IPS DF 6.9 (cell line): Measurements from ENCODE around the gene RBM38.

Experiments used
- DNase-seq: peaks from one replicate; pipeline ENCODE4 v3.0.0-alpha.2; 2013; ENCODE audit warnings: low read depth, low spot score
- H3K27ac ChIP-seq: one replicate; pipeline ENCODE4 v1.5.1; 2013; ENCODE audit warnings: low read length, control low read depth
- H3K27me3 ChIP-seq: 2 replicates; pipeline ENCODE4 v1.6.1; 2013; ENCODE audit warnings: mild to moderate bottlenecking, low read length; ENCODE audit not compliant: control insufficient read depth, insufficient read depth
- H3K36me3 ChIP-seq: 2 replicates; pipeline ENCODE4 v1.6.1; 2013; ENCODE audit warnings: low read length; ENCODE audit not compliant: control insufficient read depth, insufficient read depth
- H3K4me1 ChIP-seq: 2 replicates; pipeline ENCODE4 v1.6.1; 2013; ENCODE audit warnings: low read length; ENCODE audit not compliant: control insufficient read depth, insufficient read depth
- H3K4me3 ChIP-seq: 2 replicates; pipeline ENCODE4 v1.5.1; 2013; ENCODE audit warnings: mild to moderate bottlenecking, low read length
- H3K9me3 ChIP-seq: 2 replicates; pipeline ENCODE4 v1.6.1; 2013; ENCODE audit warnings: low read length, inconsistent platforms; ENCODE audit not compliant: control insufficient read depth, insufficient read depth
- WGBS: extraction: QIAGEN DNeasy Blood & Tissue Kit; methylation state at CpG from one replicate; pipeline ENCODE4 v1.1.7; 2013; ENCODE audit warnings: mixed read lengths, missing lambda C conversion rate; ENCODE audit not compliant: insufficient read length, insufficient coverage; 5-methylcytosine and 5-hydroxymethylcytosine counted together

The RBM38 gene

DNA sequence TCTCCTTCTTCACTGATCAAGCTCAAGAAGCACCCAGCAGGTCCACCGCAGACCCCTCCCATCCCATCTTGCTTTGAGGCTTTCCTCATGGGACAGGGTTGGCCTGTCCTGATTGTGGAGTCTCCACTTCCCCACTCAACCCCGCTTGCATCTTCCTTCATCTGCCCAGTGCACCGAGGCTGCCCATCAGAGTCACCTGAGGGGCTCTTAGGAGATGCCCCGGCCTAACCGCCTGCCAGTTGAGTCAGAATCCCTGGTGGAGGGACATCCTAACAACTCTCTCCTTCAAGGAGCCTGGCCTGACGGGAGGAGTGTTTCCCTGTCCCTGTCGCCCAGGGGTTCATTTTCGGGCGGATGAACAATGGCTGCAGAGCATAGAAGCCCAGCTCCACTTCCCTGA, 46.1 kb downstream of the RBM38 start:
- Histone ChIP-seq H3K27me3 (no peaks in the 10 kb centered on the region), H3K36me3 (no peaks in the 10 kb centered on the region), H3K4me1 (peaks cover 1% of the 10 kb centered on the region; the same call in 1 of the 2 replicates), H3K4me3 (no peak overlapping the region), H3K27ac (no peak overlapping the region), H3K9me3 (no peaks in the 10 kb centered on the region)
- WGBS = no CpG with 5 or more reads among the region's 9 CpGs
- no peak for DNase-seq

DNA sequence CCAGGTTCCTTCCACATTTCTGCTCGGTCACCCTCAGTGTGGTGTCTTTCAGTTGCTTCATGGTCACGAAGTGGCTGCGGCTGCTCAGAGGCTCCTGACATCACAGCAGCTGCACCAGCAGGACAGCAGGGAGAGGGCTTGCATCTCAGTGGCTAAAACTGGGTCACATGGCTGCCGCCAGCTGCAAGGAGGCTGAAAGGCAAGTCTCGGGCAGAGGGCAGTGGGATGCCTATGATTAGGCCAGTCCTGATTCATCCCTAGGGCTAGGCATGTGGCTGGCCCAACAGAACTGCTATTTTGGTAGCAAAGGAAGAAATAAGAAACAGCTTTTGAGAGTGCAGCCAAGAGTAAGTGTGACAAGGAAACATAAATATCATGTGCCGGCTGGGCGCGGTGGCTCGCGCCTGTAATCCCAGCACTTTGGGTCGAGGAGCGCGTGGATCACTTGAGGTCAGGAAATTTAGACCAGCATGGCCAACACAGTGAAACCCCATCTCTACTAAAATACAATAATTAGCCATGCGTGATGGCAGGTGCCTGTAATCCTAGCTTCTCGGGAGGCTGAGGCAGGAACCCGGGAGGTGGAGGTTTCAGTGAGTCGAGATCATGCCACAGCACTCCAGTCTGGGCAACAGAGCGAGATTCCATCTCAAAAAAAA, 46.6 kb downstream of the RBM38 start:
- H3K4me1 ChIP-seq = peaks cover 1% of the 10 kb centered on the region; the same call in 1 of the 2 replicates
- WGBS = no CpG with 5 or more reads among the region's 18 CpGs
- no peaks in the 10 kb centered on the region for H3K9me3 ChIP-seq
- H3K36me3 ChIP-seq = no peaks in the 10 kb centered on the region
- DNase-seq = no peak
- no peak overlapping the region for H3K4me3 ChIP-seq
- no peak overlapping the region for H3K27ac ChIP-seq
- no peaks in the 10 kb centered on the region for H3K27me3 ChIP-seq

DNA sequence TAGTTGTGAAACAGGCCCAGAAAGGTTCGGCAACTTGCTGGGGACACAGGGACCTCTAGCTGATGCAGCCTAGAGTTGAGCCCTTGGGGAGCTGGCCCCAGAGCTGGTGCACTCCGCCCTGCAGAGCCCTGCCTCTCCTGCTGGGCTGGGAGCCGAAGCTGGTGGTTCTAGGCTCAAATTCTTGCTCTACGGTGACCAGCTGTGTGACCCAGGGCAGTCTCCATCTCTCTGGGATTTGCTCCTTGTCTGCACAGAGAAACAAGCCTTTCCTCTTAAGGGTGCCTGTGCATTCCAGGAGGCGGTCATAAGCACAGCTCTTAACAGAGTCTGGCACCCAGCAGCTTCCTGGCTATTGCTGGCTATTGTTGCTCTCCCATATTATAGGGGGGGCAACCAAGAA, 47.4 kb downstream of the RBM38 start:
- WGBS = no CpG with 5 or more reads among the region's 5 CpGs
- no peak overlapping the region for H3K4me3 ChIP-seq
- no peaks in the 10 kb centered on the region for H3K36me3 ChIP-seq
- no peak overlapping the region for H3K27ac ChIP-seq
- no peaks in the 10 kb centered on the region for H3K27me3 ChIP-seq
- no peaks in the 10 kb centered on the region for H3K9me3 ChIP-seq
- peaks cover 1% of the 10 kb centered on the region; the same call in 1 of the 2 replicates for H3K4me1 ChIP-seq
- DNase-seq = no peak

DNA sequence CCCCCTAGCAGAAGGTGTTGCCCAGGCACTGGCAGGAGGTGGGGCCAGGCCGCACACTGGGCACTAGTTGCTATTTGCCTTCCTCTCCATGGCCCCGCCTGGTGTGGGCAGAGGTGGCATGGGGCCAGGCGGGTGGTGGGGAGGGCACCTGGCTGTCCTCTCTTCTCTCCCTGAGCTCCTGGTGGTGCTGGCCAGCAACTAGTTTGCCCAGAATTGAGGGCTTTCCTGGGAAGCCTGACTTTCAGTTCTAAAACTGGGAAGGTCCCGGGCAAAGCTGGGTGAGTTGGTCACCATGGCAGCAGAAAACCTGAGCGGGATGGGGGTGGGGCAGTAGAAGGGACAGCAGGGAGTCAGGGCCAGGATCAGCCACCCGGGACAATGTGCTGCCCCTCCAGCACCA, 48.2 kb downstream of the RBM38 start:
- Histone ChIP-seq H3K27me3 (no peaks in the 10 kb centered on the region), H3K36me3 (no peaks in the 10 kb centered on the region), H3K9me3 (no peaks in the 10 kb centered on the region), H3K27ac (no peak overlapping the region), H3K4me1 (peaks cover 1% of the 10 kb centered on the region; the same call in 1 of the 2 replicates), H3K4me3 (no peak overlapping the region)
- no peak for DNase-seq
- no CpG with 5 or more reads among the region's 6 CpGs for WGBS

DNA sequence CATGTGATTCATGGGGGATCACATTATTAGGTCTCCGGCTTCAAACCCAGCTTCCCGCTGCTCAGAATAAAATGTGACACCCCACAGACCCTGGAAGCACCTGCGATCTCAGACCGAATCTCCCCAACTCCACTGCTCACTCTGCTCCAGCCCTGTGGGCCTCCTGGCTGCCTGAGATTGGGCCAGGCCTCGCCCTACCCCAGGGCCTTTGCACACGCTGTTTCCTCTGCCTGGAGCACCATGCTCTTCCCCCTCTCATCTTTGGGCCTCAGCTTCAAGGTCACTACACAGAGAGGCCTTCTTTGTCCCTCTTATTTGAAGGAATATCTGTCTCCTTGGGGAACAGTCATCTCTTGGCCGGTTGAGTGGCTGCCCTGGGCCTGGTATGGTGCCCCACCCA, 48.8 kb downstream of the RBM38 start:
- no peaks in the 10 kb centered on the region for H3K36me3 ChIP-seq
- peaks cover 1% of the 10 kb centered on the region; the same call in 1 of the 2 replicates for H3K4me1 ChIP-seq
- no peaks in the 10 kb centered on the region for H3K9me3 ChIP-seq
- H3K27ac ChIP-seq = no peak overlapping the region
- no CpG with 5 or more reads among the region's 7 CpGs for WGBS
- DNase-seq = no peak
- H3K4me3 ChIP-seq = no peak overlapping the region
- no peaks in the 10 kb centered on the region for H3K27me3 ChIP-seq

DNA sequence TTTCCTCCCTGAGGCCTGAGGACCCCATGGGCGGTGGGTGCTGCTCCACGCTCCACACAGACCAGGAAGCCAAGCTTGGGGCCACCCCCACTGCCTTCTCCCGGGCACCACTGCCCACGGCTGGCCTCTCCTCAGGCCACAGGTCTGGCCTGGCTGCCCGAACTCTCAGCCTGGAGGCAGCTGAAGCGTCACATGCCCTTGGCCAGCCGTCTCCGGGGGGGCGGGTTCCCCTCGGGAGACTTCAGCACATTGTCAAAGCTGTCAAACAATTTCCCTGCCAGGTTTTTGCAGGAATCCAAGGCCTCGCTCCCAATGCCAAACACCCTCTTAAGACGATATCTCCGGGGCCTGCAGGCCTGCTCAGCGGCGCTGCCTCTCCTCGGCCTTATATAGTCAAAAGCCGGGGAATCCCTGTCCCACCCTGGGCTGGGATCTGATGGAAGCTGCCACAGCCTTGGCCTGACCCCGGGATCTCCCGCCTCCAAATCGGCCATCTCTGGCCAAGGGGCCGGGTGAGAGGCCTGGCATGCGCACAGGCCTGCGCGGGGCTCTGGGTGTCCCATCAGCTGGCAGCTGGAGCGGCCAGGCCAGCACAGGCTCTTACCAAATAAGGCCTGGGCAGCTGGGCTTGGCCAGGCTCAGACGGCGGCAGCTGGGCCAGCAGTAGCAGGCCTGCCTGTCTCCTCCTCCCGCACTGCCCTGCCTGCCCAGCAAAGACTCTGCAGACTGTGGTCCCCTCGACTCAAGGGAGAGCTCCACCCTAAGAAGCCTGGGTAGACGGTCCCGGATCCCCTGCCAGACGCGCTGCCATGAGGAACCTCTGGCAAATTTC, 49.7 kb downstream of the RBM38 start:
- no CpG with 5 or more reads among the region's 33 CpGs for WGBS
- no peak overlapping the region for H3K27ac ChIP-seq
- no peaks in the 10 kb centered on the region for H3K27me3 ChIP-seq
- H3K4me3 ChIP-seq = no peak overlapping the region; the same call in 1 of the 2 replicates
- no peaks in the 10 kb centered on the region; the same call in 1 of the 2 replicates for H3K4me1 ChIP-seq
- H3K36me3 ChIP-seq = no peaks in the 10 kb centered on the region
- no peaks in the 10 kb centered on the region for H3K9me3 ChIP-seq
- DNase-seq = no peak

DNA sequence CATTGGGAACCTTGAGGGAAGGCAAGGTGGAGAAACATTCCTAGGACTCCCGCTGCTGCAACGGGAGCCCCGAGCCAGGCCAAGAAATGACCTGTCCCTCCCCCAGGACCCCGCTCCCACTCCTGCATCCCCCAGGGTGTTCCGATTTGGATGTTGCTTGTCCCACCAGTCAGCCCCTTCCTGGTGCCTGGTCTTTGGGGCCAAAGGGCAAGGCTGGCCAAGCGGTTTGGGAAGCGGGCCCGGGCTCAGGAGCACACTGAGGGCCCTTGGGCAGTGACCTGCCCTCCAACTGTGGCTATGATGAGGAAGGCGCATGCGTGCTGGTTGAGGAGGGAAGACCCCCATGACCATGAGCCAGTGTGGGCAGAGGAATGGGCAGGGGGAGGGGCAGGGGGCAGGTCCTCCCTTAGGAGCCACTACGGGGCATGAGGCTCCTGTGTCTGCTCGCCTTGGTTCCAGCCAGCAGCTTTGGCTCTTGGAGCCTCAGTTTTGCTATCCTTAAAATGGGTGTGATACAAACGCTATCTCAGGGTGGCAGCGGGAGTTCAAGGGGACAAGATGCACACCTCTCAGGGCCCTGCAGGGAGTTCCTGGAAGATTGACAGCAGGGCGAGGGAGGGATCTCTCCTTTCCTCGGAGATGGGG, 50.4 kb downstream of the RBM38 start:
- Histone ChIP-seq H3K27ac (no peak overlapping the region), H3K27me3 (no peaks in the 10 kb centered on the region), H3K4me3 (no peak overlapping the region), H3K4me1 (no peaks in the 10 kb centered on the region; the same call in 1 of the 2 replicates), H3K36me3 (no peaks in the 10 kb centered on the region), H3K9me3 (no peaks in the 10 kb centered on the region)
- no CpG with 5 or more reads among the region's 16 CpGs for whole genome bisulfite sequencing
- no peak for DNase-seq

DNA sequence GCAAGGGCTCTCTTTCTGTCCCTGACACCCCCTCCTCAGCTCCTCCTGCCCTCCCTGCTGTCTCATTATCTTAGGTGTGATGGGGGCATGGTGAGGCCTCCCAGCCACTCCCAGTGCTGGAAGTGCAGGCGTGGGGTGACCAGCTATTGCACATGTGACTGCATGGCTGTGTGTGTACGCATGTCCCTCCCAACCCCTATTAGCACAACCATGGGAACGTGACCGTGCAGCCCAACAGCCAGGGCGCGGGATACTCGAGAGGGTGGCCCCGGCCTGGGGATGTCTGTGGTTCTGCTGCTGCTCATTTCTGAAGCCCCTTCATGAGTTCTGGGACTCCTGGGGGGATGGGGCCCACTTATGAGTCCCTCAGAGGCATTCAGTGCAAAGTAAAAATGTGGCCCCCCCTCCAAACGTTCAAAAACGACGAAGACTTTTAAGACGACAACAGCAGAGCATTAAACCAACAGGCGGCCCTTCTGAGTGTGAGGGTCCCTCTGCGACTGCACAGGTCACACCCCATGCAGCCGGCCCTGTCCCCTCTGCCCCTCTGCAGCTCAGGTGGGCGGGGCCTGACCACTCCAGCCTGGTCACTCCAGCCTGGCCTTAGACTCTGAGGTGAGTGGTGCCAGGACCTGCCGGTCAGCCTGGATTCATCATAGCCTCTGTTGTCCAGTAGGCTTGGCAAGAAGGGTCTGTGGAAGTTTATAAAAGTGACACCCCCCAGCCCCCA, 51.1 kb downstream of the RBM38 start:
- no CpG with 5 or more reads among the region's 17 CpGs for WGBS
- no peak overlapping the region for H3K4me3 ChIP-seq
- no peaks in the 10 kb centered on the region for H3K36me3 ChIP-seq
- H3K27me3 ChIP-seq = no peaks in the 10 kb centered on the region
- no peaks in the 10 kb centered on the region; the same call in 1 of the 2 replicates for H3K4me1 ChIP-seq
- no peak overlapping the region for H3K27ac ChIP-seq
- no peak for DNase-seq
- no peaks in the 10 kb centered on the region for H3K9me3 ChIP-seq

DNA sequence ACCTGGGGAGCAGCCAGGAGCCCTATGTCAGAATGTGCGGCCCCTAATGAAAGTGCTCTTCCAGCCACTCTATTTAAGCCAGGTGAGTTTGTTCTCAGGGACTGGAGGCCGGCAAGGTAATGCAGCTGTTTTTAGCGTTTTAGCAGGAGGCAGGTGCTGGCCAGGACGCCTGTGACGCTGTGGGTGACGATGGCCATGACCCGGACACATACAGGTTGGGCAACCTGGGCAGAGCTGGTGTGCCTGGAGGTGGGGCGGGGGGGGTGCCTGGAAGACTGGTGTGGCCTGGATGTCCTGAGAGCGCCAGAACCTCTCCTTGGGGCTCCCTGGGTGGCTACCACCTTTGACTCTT, 51.7 kb downstream of the RBM38 start:
- DNase-seq = no peak
- Histone ChIP-seq H3K27me3 (no peaks in the 10 kb centered on the region), H3K4me1 (no peaks in the 10 kb centered on the region; the same call in 1 of the 2 replicates), H3K4me3 (no peak overlapping the region), H3K9me3 (no peaks in the 10 kb centered on the region), H3K36me3 (no peaks in the 10 kb centered on the region), H3K27ac (no peak overlapping the region)
- no CpG with 5 or more reads among the region's 9 CpGs for WGBS
